Lung microvascular endothelial cell (primary cell): ENCODE results near the gene ADCY5. TPM values are rescaled to one million over a fixed set of nuclear protein-coding genes. Genes with fewer than 3 reads are reported as not detected.

Experiments used
- DNase-seq, 2 donors: peaks; one replicate each; pipeline versions ENCODE4 v3.0.0 to v3.0.0-alpha.2; 2010; ENCODE audit warnings: low read depth in 2 of 2
- total RNA-seq: library from RNA; depleted of rRNA; stranded (reverse); fragments of >200 nt; gene quantifications from 2 replicates; pipeline ENCODE4 v1.2.1, GENCODE V29; 2014

The ADCY5 gene
- total RNA-seq, 1 donor from 2014 or later = 1.4 TPM

- no peak for DNase-seq
Measured at GRCh38 chr3:123458255-123458654, 9.4 kb upstream of the ADCY5 start.

GRCh38 chr3:123457841-123458240 lies 9.0 kb upstream of the ADCY5 start:
- DNase-seq = no peak

GRCh38 chr3:123453675-123454074 lies 4.8 kb upstream of the ADCY5 start:
- no peak for DNase-seq

GRCh38 chr3:123451186-123451585 lies 2.3 kb upstream of the ADCY5 start:
- no peak for DNase-seq

GRCh38 chr3:123449997-123450604 lies 1.2 kb upstream of the ADCY5 start:
- DNase-seq = no peak

GRCh38 chr3:123449102-123449996 lies 459 bp upstream of the ADCY5 start:
- DNase-seq = peak; percentile 5 to 24

- peak in 1 of 2 donors; percentile 38 for DNase-seq
Measured at GRCh38 chr3:123447749-123448517, 957 bp downstream of the ADCY5 start.

- no peak for DNase-seq
Measured at GRCh38 chr3:123447416-123447748, 1.5 kb downstream of the ADCY5 start.

GRCh38 chr3:123446610-123447109 lies 2.2 kb downstream of the ADCY5 start:
- DNase-seq = no peak

- DNase-seq = no peak
Measured at GRCh38 chr3:123446210-123446609, 2.7 kb downstream of the ADCY5 start.

- DNase-seq = no peak
Measured at GRCh38 chr3:123445702-123446101, 3.2 kb downstream of the ADCY5 start.

- no peak for DNase-seq
Measured at GRCh38 chr3:123444744-123445143, 4.1 kb downstream of the ADCY5 start.

- no peak for DNase-seq
Measured at GRCh38 chr3:123444023-123444422, 4.9 kb downstream of the ADCY5 start.

GRCh38 chr3:123442908-123443307 lies 6.0 kb downstream of the ADCY5 start:
- DNase-seq = no peak

GRCh38 chr3:123442125-123442524 lies 6.8 kb downstream of the ADCY5 start:
- DNase-seq = no peak

GRCh38 chr3:123439806-123440580 lies 8.9 kb downstream of the ADCY5 start:
- no peak for DNase-seq

- no peak for DNase-seq
Measured at GRCh38 chr3:123432832-123433523, 15.9 kb downstream of the ADCY5 start.

GRCh38 chr3:123431658-123432324 lies 17.1 kb downstream of the ADCY5 start:
- DNase-seq = no peak

GRCh38 chr3:123431007-123431657 lies 17.8 kb downstream of the ADCY5 start:
- DNase-seq = no peak

- DNase-seq = no peak
Measured at GRCh38 chr3:123430266-123430665, 18.6 kb downstream of the ADCY5 start.
